ENCODE results near the gene STRA6.
A peak's percentile ranks its signal among the peaks of the same experiment; 100 is the strongest.

Gene STRA6

GRCh38 chr15:74200871-74201419 is 1.6 kb downstream of the STRA6 start:
- DNase-seq (ENCODE audit: low read depth in 2 of 2): peak; percentile 59 to 77
- no peak overlapping the region for H3K4me3 ChIP-seq (replicated peaks in 1 of 2; ENCODE audit: low read depth in 2 of 2, low read length in 2 of 2)
- no peak for TF ChIP-seq CTCF (IDR thresholded peaks at IDR 0.05; ENCODE audit: low read depth, low read length)

- H3K4me3 ChIP-seq (replicated peaks in 1 of 2; ENCODE audit: low read depth in 2 of 2, low read length in 2 of 2): no peak overlapping the region
- peak; percentile 84 to 94 for DNase-seq (ENCODE audit: low read depth in 2 of 2)
- no peak for TF ChIP-seq CTCF (IDR thresholded peaks at IDR 0.05; ENCODE audit: low read depth, low read length)
Measured at GRCh38 chr15:74200412-74200815, 2.2 kb downstream of the STRA6 start.

- H3K4me3 ChIP-seq (replicated peaks in 1 of 2; ENCODE audit: low read depth in 2 of 2, low read length in 2 of 2): no peak overlapping the region
- TF ChIP-seq CTCF (IDR thresholded peaks at IDR 0.05; ENCODE audit: low read depth, low read length): no peak
- no peak for DNase-seq (ENCODE audit: low read depth in 2 of 2)
Measured at GRCh38 chr15:74199297-74199652, 3.3 kb downstream of the STRA6 start.

GRCh38 chr15:74197176-74197965 is 5.2 kb downstream of the STRA6 start:
- no peak for TF ChIP-seq CTCF (IDR thresholded peaks at IDR 0.05; ENCODE audit: low read depth, low read length)
- H3K4me3 ChIP-seq (replicated peaks in 1 of 2; ENCODE audit: low read depth in 2 of 2, low read length in 2 of 2): no peak overlapping the region
- no peak for DNase-seq (ENCODE audit: low read depth in 2 of 2)

- no peak for TF ChIP-seq CTCF (IDR thresholded peaks at IDR 0.05; ENCODE audit: low read depth, low read length)
- H3K4me3 ChIP-seq (replicated peaks in 1 of 2; ENCODE audit: low read depth in 2 of 2, low read length in 2 of 2): no peak overlapping the region
- DNase-seq (ENCODE audit: low read depth in 2 of 2): peak; percentile 81 to 97
Measured at GRCh38 chr15:74196175-74196574, 6.4 kb downstream of the STRA6 start.

GRCh38 chr15:74194572-74195559 is 7.7 kb downstream of the STRA6 start:
- H3K4me3 ChIP-seq (replicated peaks in 1 of 2; ENCODE audit: low read depth in 2 of 2, low read length in 2 of 2): no peak overlapping the region
- no peak for TF ChIP-seq CTCF (IDR thresholded peaks at IDR 0.05; ENCODE audit: low read depth, low read length)

More at GRCh38 chr15:74194572-74195559, 7.7 kb downstream of the STRA6 start:
- no peak for DNase-seq (ENCODE audit: low read depth in 2 of 2)

Measured in cardiac fibroblast (primary cell).